PC-9 (cell line): ENCODE results near the gene SYT2. TPM values are rescaled to one million over a fixed set of nuclear protein-coding genes. Genes with fewer than 3 reads are reported as not detected.
"Not testable (repeated sequence)": the region's sequence is repeated elsewhere in the genome, so short reads cannot be mapped to it uniquely, and the experiment has no call there.

Experiments
- BruUV-seq: library from RNA; stranded (reverse); fragments of 400-500 nt; replicated peaks from 2 replicates; lab custom pipeline; 2021; lab: Mats Ljungman, UMichigan
- CTCF ChIA-PET: fragments of 300-600 bp; sonication (Branson Sonifier 250); formaldehyde crosslinking; loops from one replicate; lab custom pipeline; 2022; ENCODE audit warnings: antibody characterized with exemption; lab: Charles Lee
- POLR2A ChIA-PET: fragments of 300-600 bp; sonication (Branson Sonifier 250); formaldehyde crosslinking; loops from one replicate; lab custom pipeline; 2022; ENCODE audit warnings: antibody characterized with exemption; ENCODE audit not compliant: unreplicated experiment; lab: Charles Lee
- DNase-seq, 2 experiments: peaks; one replicate each; pipeline versions ENCODE4 v3.0.0 to v3.0.0-alpha.2; 2015 to 2022; ENCODE audit warnings: mixed read lengths in 1 of 2
- H2AFZ ChIP-seq: fragments of 200-600 bp; sonication (generic); 2 replicates; pipeline ENCODE4 v1.8.1; 2017; ENCODE audit warnings: antibody characterized with exemption
- H3F3A ChIP-seq: fragments of 200-600 bp; sonication (generic); 2 replicates; pipeline ENCODE4 v1.8.1; 2017; ENCODE audit warnings: antibody characterized with exemption, mild to moderate bottlenecking, low read depth; ENCODE audit not compliant: insufficient read depth
- H3K27ac ChIP-seq: fragments of 200-600 bp; sonication (generic); 2 replicates; pipeline ENCODE4 v1.6.1; 2016; ENCODE audit warnings: mixed run types
- H3K27me3 ChIP-seq: fragments of 200-600 bp; sonication (generic); 2 replicates; pipeline ENCODE4 v1.6.1; 2016; ENCODE audit warnings: low read depth, mixed run types; ENCODE audit not compliant: insufficient read depth
- H3K36me3 ChIP-seq: fragments of 200-600 bp; sonication (generic); 2 replicates; pipeline ENCODE4 v1.6.1; 2016; ENCODE audit warnings: low read depth, mixed run types
- H3K4me1 ChIP-seq: fragments of 200-600 bp; sonication (generic); replicated peaks from 2 replicates; pipeline ENCODE4 v1.6.1; 2016; ENCODE audit warnings: mixed run types; ENCODE audit not compliant: insufficient read depth
- H3K4me2 ChIP-seq: fragments of 200-600 bp; sonication (generic); 2 replicates; pipeline ENCODE4 v1.6.1; 2017; ENCODE audit warnings: mixed run types
- H3K4me3 ChIP-seq: fragments of 200-600 bp; sonication (generic); 2 replicates; pipeline ENCODE4 v1.6.1; 2016; ENCODE audit warnings: mixed run types
- H3K79me2 ChIP-seq: fragments of 200-600 bp; sonication (generic); 2 replicates; pipeline ENCODE4 v1.6.1; 2017; ENCODE audit warnings: low read depth, mixed run types
- H3K9me2 ChIP-seq: fragments of 200-600 bp; sonication (generic); 2 replicates; pipeline ENCODE4 v1.8.1; 2017; ENCODE audit warnings: mild to moderate bottlenecking; ENCODE audit not compliant: insufficient read depth
- H3K9me3 ChIP-seq: fragments of 200-600 bp; sonication (generic); 2 replicates; pipeline ENCODE4 v1.8.1; 2016; ENCODE audit warnings: low read depth; ENCODE audit not compliant: insufficient read depth
- H4K20me1 ChIP-seq: fragments of 200-600 bp; sonication (generic); 2 replicates; pipeline ENCODE4 v1.8.1; 2017; ENCODE audit not compliant: insufficient read depth
- CTCF ChIP-seq: fragments of 200-600 bp; sonication (generic); conservative IDR thresholded peaks from 2 replicates; pipeline ENCODE4 v1.6.1; 2017; ENCODE audit warnings: mixed run types, antibody characterized with exemption, mild to moderate bottlenecking, moderate library complexity
- EZH2 ChIP-seq: fragments of 200-600 bp; sonication (generic); IDR thresholded peaks from 2 replicates; pipeline ENCODE4 v1.8.0; 2017; ENCODE audit warnings: antibody characterized with exemption, low read depth
- intact Hi-C: fragments of 100-400 bp; cut with micrococcal nuclease; formaldehyde crosslinking; loops from one replicate; pipeline ENCODE4 v1.10.0; 2022; ENCODE audit not compliant: unreplicated experiment
- total RNA-seq: library from RNA; stranded (reverse); gene quantifications from 2 replicates; pipeline ENCODE4 v1.2.3, GENCODE V29; 2021

Gene SYT2
- total RNA-seq, 1 experiment from 2014 or later, result 0.07 TPM

- BruUV-seq, result no TSS peak
- no peak overlapping the region for H3K4me2 ChIP-seq
- ChIA-PET POLR2A (no interaction called here), CTCF (no interaction called here)
- no peaks in the 10 kb centered on the region for H3F3A ChIP-seq
- H3K27me3 ChIP-seq, result no peaks in the 10 kb centered on the region
- H3K9me2 ChIP-seq, result no peaks in the 10 kb centered on the region
- no peak overlapping the region for H2AFZ ChIP-seq
- no peaks in the 10 kb centered on the region for H3K36me3 ChIP-seq
- no peak for TF ChIP-seq CTCF
- TF ChIP-seq EZH2, result no peak
- no peak overlapping the region for H3K4me3 ChIP-seq
- H3K4me1 ChIP-seq, result no peaks in the 10 kb centered on the region
- DNase-seq, result no peak
- no peaks in the 10 kb centered on the region for H4K20me1 ChIP-seq
- no peaks in the 10 kb centered on the region for H3K79me2 ChIP-seq
- intact Hi-C loops, result no loop called here
- no peaks in the 10 kb centered on the region for H3K9me3 ChIP-seq
- no peak overlapping the region for H3K27ac ChIP-seq
Observed at GRCh38 chr1:202619505-202619904, 90.7 kb downstream of the SYT2 start.

GRCh38 chr1:202619012-202619411 is 91.2 kb downstream of the SYT2 start:
- H2AFZ ChIP-seq, H3K9me3 ChIP-seq, H3K4me3 ChIP-seq, H3K27ac ChIP-seq, H3K27me3 ChIP-seq, H3F3A ChIP-seq, H3K79me2 ChIP-seq, H3K4me1 ChIP-seq, H3K9me2 ChIP-seq, intact Hi-C loops, DNase-seq, POLR2A ChIA-PET, H4K20me1 ChIP-seq, BruUV-seq, H3K4me2 ChIP-seq, H3K36me3 ChIP-seq: not testable (repeated sequence)
- CTCF ChIA-PET, result interaction anchor here (0.6 kb wide), 1 partner anchor 1072 kb away, joined by 4 read pairs; no protein-coding TSS in a partner anchor

GRCh38 chr1:202616355-202616915 is 93.8 kb downstream of the SYT2 start:
- no peak overlapping the region for H3K4me3 ChIP-seq
- no peak overlapping the region for H2AFZ ChIP-seq
- H3K27ac ChIP-seq, result no peak overlapping the region
- H3F3A ChIP-seq, result no peaks in the 10 kb centered on the region
- BruUV-seq, result no TSS peak
- no peaks in the 10 kb centered on the region for H3K36me3 ChIP-seq
- H3K4me2 ChIP-seq, result no peak overlapping the region
- ChIA-PET CTCF (no interaction called here), POLR2A (no interaction called here)
- no peak for DNase-seq
- H3K9me2 ChIP-seq, result no peaks in the 10 kb centered on the region
- no peaks in the 10 kb centered on the region for H3K27me3 ChIP-seq
- intact Hi-C loops, result no loop called here
- TF ChIP-seq EZH2 (no peak), CTCF (no peak)
- H3K4me1 ChIP-seq, result no peaks in the 10 kb centered on the region
- H3K79me2 ChIP-seq, result no peaks in the 10 kb centered on the region
- no peaks in the 10 kb centered on the region for H4K20me1 ChIP-seq
- H3K9me3 ChIP-seq, result no peaks in the 10 kb centered on the region
